BJ (cell line): ENCODE data around the gene LCOR. TPM values are rescaled to one million over a fixed set of nuclear protein-coding genes. Genes with fewer than 3 reads are reported as not detected.
"Not testable (repeated sequence)": the region's sequence is repeated elsewhere in the genome, so short reads cannot be mapped to it uniquely, and the experiment has no call there.

Experiments used
- CTCF ChIA-PET: fragments of 350-600 bp; formaldehyde crosslinking; extraction: SDS; loops from one replicate; lab custom pipeline; 2021; ENCODE audit warnings: antibody characterized with exemption, inconsistent platforms; lab: Yijun Ruan, JAX
- POLR2A ChIA-PET: fragments of 300-600 bp; sonication (Branson Sonifier 250); formaldehyde crosslinking; extraction: SDS; loops from one replicate; lab custom pipeline; 2021; ENCODE audit warnings: antibody characterized with exemption; lab: Charles Lee
- DNase-seq: peaks from one replicate; pipeline ENCODE4 v3.0.0-alpha.2; 2011; ENCODE audit warnings: low read depth
- H3K27me3 ChIP-seq: 2 replicates; pipeline ENCODE4 v1.6.0; 2011; ENCODE audit warnings: low read length; ENCODE audit not compliant: control insufficient read depth, insufficient read depth
- H3K36me3 ChIP-seq: 2 replicates; pipeline ENCODE4 v1.5.1; 2011; ENCODE audit warnings: low read length; ENCODE audit not compliant: control insufficient read depth, insufficient read depth
- H3K4me3 ChIP-seq: 2 replicates; pipeline ENCODE4 v1.5.1; 2011; ENCODE audit warnings: low read depth, mild to moderate bottlenecking, control low read depth, low read length
- polyA plus RNA-seq: library from polyadenylated mRNA; depleted of rRNA; stranded (reverse); fragments of >200 nt; gene quantifications from 2 replicates; pipeline ENCODE4 v1.2.3, GENCODE V29; 2011
- TF ChIP-seq, protein P1 (sequence below): IDR thresholded peaks from 2 replicates; pipeline ENCODE4 v1.5.1; 2011; ENCODE audit warnings: low read depth, mild to moderate bottlenecking, control low read depth, inconsistent platforms, low read length, moderate library complexity; ENCODE audit not compliant: insufficient read depth

LCOR gene
- polyA plus RNA-seq, 1 experiment = 4.9 TPM

DNA sequence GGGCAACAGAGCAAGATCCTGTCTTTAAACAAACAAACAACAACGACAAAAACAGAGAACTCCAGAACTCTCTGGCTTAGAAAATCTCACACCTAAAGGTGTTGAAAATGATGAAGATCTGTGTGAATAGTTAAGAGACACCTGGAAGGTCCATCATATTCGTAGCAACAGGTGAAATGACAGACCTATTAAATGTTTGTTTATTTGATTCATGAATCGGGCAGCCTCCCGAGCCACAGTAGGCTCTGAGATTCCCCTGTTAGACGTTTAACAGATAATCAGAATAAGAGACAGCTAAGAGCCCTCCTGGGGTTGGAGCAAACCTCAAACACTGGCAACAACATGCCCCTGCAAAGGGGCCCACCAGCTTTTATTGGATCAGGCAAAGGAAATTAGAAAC, 103.7 kb downstream of the LCOR start:
- no peaks in the 10 kb centered on the region for H3K27me3 ChIP-seq
- ChIA-PET CTCF (no interaction called here), POLR2A (no interaction called here)
- H3K4me3 ChIP-seq = no peak overlapping the region
- TF ChIP-seq, protein P1, sequence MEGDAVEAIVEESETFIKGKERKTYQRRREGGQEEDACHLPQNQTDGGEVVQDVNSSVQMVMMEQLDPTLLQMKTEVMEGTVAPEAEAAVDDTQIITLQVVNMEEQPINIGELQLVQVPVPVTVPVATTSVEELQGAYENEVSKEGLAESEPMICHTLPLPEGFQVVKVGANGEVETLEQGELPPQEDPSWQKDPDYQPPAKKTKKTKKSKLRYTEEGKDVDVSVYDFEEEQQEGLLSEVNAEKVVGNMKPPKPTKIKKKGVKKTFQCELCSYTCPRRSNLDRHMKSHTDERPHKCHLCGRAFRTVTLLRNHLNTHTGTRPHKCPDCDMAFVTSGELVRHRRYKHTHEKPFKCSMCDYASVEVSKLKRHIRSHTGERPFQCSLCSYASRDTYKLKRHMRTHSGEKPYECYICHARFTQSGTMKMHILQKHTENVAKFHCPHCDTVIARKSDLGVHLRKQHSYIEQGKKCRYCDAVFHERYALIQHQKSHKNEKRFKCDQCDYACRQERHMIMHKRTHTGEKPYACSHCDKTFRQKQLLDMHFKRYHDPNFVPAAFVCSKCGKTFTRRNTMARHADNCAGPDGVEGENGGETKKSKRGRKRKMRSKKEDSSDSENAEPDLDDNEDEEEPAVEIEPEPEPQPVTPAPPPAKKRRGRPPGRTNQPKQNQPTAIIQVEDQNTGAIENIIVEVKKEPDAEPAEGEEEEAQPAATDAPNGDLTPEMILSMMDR = no peak
- no peak for DNase-seq
- no peaks in the 10 kb centered on the region; the same call in none of the 2 replicates for H3K36me3 ChIP-seq

DNA sequence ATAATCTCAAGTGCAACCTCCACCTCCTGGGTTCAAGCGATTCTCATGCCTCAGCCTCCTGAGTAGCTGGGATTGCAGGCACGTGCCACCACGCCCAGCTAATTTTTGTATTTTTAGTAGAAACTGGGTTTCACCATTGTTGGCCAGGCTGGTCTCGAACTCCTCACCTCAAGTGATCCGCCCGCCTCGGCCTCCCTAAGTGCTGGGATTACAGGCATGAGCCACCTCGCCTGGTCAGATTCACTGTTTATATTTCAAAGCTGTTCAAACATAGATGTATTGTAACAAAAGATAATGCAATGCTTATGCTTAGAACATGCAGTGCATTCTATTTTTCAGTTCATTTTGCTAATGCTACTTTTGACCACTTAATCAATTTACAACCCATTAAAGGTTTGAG, 111.1 kb downstream of the LCOR start:
- H3K4me3 ChIP-seq, DNase-seq, POLR2A ChIA-PET, H3K27me3 ChIP-seq, H3K36me3 ChIP-seq: not testable (repeated sequence)
- CTCF ChIA-PET = interaction anchor here (1.1 kb wide), 1 partner anchor 23 kb away, joined by 3 read pairs; no protein-coding TSS in a partner anchor

DNA sequence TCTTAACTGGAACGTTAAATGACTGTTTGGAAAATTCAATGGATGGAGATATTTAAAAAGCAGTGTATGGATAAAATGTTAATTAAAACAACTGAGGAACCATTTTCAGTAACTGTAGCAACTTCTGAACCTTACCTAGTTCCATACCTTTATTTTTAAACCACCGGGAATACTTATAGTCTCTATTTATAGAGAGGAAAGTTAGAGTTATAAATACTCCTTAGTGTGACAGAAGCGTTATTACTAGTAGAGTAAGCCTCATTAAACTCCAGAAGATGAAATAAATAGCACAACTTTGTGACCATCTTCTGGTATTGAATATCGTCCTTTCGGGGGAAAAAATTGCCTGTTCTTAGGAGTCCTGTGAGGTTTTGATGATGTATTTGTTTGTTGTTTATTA, 114.9 kb downstream of the LCOR start:
- CTCF ChIA-PET = no interaction called here
- Histone ChIP-seq H3K36me3 (no peaks in the 10 kb centered on the region), H3K27me3 (no peaks in the 10 kb centered on the region), H3K4me3 (no peak overlapping the region)
- TF ChIP-seq, protein P1 = no peak
- DNase-seq = no peak
- POLR2A ChIA-PET = no interaction called here

DNA sequence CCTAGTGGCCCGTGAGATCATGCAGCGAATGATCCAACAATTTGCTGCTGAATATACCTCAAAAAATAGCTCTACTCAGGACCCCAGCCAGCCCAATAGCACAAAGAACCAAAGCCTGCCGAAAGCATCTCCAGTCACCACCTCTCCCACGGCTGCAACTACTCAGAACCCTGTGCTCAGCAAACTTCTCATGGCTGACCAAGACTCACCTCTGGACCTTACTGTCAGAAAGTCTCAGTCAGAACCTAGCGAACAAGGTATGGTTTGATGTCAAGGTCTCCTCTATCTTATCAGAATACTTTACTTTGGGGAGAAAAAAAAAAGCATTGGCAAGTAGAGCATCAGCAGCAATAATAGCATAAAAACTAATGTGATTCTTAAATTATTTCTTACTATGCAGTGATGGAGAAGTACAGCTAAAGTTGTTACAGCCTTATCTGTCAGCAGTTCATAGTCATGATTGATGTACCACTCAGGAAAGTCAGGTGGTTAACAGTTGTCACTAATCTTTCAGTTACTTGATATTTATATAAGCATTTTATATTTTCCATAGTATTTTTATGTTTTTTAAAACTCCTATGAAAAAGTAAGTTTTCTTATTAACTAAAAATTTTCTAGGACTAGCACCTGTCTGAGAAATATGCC, 117.1 kb downstream of the LCOR start:
- CTCF ChIA-PET = interaction anchor here (0.7 to 1.4 kb wide), 2 partner anchors 8 to 574 kb away, joined by 3 read pairs; no protein-coding TSS in a partner anchor
- no peak for DNase-seq
- H3K27me3 ChIP-seq = no peaks in the 10 kb centered on the region
- H3K36me3 ChIP-seq = peaks cover 2% of the 10 kb centered on the region; the same call in 1 of the 2 replicates
- H3K4me3 ChIP-seq = no peak overlapping the region
- TF ChIP-seq, protein P1 = no peak
- POLR2A ChIA-PET = no interaction called here

DNA sequence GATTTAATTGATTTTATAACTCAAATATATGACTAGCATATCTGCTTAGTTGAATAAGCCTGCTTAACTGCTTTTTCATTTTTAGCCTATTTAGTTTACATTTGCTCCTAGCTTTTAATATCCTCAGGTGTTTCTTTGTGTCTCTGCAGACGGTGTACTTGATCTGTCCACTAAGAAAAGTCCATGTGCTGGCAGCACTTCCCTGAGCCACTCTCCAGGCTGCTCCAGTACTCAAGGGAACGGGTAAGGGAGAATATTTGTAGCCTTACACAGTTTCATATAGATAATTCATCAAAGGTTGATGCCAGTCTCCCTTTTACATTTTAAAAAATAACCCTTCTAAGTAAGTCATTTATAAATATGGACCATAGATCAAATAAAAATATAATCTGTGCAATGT, 119.9 kb downstream of the LCOR start:
- ChIA-PET POLR2A (no interaction called here), CTCF (no interaction called here)
- Histone ChIP-seq H3K4me3 (no peak overlapping the region), H3K36me3 (peaks cover 12% of the 10 kb centered on the region), H3K27me3 (no peaks in the 10 kb centered on the region)
- DNase-seq = no peak
- TF ChIP-seq, protein P1 = no peak

DNA sequence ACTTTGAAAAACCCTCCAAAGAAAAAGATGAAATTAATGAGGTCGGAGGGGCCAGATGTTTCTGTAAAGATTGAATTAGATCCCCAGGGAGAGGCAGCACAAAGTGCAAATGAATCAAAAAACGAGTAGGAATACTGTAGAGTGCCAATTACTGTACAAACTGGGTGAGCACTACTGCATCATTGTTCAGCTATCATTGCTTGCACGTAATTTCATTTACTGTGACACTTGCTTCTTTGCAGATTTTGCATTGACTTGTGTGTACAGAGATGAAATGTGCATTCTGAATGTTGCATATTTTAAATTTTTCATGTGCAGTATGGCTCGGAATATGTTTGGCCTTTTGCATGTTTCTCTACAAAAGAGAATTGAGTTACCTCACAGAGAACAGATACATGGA, 123.7 kb downstream of the LCOR start:
- TF ChIP-seq, protein P1 = no peak
- no peaks in the 10 kb centered on the region for H3K27me3 ChIP-seq
- ChIA-PET POLR2A (no interaction called here), CTCF (no interaction called here)
- peaks cover 12% of the 10 kb centered on the region for H3K36me3 ChIP-seq
- no peak for DNase-seq
- no peak overlapping the region for H3K4me3 ChIP-seq
